Endothelial cell of umbilical vein (primary cell): ENCODE data around the gene KBTBD6. TPM values are rescaled to one million over a fixed set of nuclear protein-coding genes. Genes with fewer than 3 reads are reported as not detected.

Source experiments
- BruUV-seq: library from RNA; stranded (reverse); fragments of 400-500 nt; replicated peaks from 2 replicates; lab custom pipeline; 2021; lab: Mats Ljungman, UMichigan
- CTCF ChIA-PET: fragments of 300-600, 350-600 bp; sonication (Branson Sonifier 250); formaldehyde crosslinking; loops from one replicate; lab custom pipeline; 2021; ENCODE audit warnings: antibody characterized with exemption, inconsistent platforms; lab: Charles Lee
- POLR2A ChIA-PET: fragments of 300-600, 350-600 bp; sonication (Branson Sonifier 250); formaldehyde crosslinking; loops from one replicate; lab custom pipeline; 2021; ENCODE audit warnings: antibody characterized with exemption, inconsistent platforms; lab: Charles Lee
- DNase-seq: peaks from one replicate; pipeline ENCODE4 v3.0.0-alpha.2; 2011; ENCODE audit warnings: low read depth, low spot score
- FAIRE-seq: peaks from 2 replicates; lab custom pipeline; 2011; peaks lifted over from hg19 to GRCh38; lab: Jason Lieb, UNC
- H2AFZ ChIP-seq: 2 replicates; pipeline ENCODE4 v1.6.0; 2012; ENCODE audit warnings: low read depth, low read length, control low read depth, inconsistent platforms
- H3K27ac ChIP-seq: 2 replicates; pipeline ENCODE4 v1.5.1; 2011; ENCODE audit warnings: low read depth, mild to moderate bottlenecking, control low read depth, low read length, moderate library complexity; ENCODE audit not compliant: insufficient read depth
- H3K27me3 ChIP-seq, 2 experiments: 2 replicates each; pipeline versions ENCODE4 v1.6.0 to v1.6.1; 2011; ENCODE audit warnings: low read length in 2 of 2, mixed read lengths in 1 of 2; ENCODE audit not compliant: control insufficient read depth in 2 of 2, insufficient read depth in 2 of 2
- H3K36me3 ChIP-seq, 2 experiments: 2 replicates in 1 of 2; 3 replicates in 1 of 2; pipeline ENCODE4 v1.5.1; 2011; ENCODE audit warnings: low read length in 2 of 2, mild to moderate bottlenecking in 1 of 2, moderate library complexity in 1 of 2; ENCODE audit not compliant: control insufficient read depth in 2 of 2, insufficient read depth in 2 of 2; ENCODE audit errors: extremely low read depth in 1 of 2
- H3K4me1 ChIP-seq: 3 replicates; pipeline ENCODE4 v1.5.1; 2011; ENCODE audit warnings: mild to moderate bottlenecking, low read length; ENCODE audit not compliant: control insufficient read depth, insufficient read depth; ENCODE audit errors: extremely low read depth
- H3K4me2 ChIP-seq: 2 replicates; pipeline ENCODE4 v1.6.1; 2011; ENCODE audit warnings: low read length, control low read depth, mixed read lengths; ENCODE audit not compliant: insufficient read depth
- H3K4me3 ChIP-seq, 3 experiments: fragments of 200-600 bp in 1 of 3; sonication (generic), shearing (Covaris generic) in 1 of 3; replicated peaks in 1 of 3; 2 replicates each; pipeline ENCODE4 v1.5.1; 2011 to 2016; ENCODE audit warnings: control low read depth in 3 of 3, low read length in 3 of 3, mild to moderate bottlenecking in 2 of 3, inconsistent platforms in 1 of 3, low read depth in 1 of 3, moderate library complexity in 1 of 3; ENCODE audit not compliant: insufficient read depth in 1 of 3
- H3K79me2 ChIP-seq: 2 replicates; pipeline ENCODE4 v1.6.0; 2012; ENCODE audit warnings: low read length, inconsistent platforms; ENCODE audit not compliant: control insufficient read depth, insufficient read depth
- H3K9ac ChIP-seq: replicated peaks from 2 replicates; pipeline ENCODE3; 2011; ENCODE audit warnings: low read length, control low read depth; ENCODE audit not compliant: insufficient read depth; ENCODE audit errors: extremely low read depth
- H3K9me1 ChIP-seq: replicated peaks from 3 replicates; pipeline ENCODE4 v1.6.0; 2011; ENCODE audit warnings: mild to moderate bottlenecking, low read length; ENCODE audit not compliant: control insufficient read depth, insufficient read depth; ENCODE audit errors: extremely low read depth
- H3K9me3 ChIP-seq: replicated peaks from 2 replicates; pipeline ENCODE4 v1.5.1; 2012; ENCODE audit warnings: low read length, inconsistent platforms; ENCODE audit not compliant: control insufficient read depth, insufficient read depth
- H4K20me1 ChIP-seq: replicated peaks from 2 replicates; pipeline ENCODE3; 2011; ENCODE audit warnings: mild to moderate bottlenecking, low read length; ENCODE audit not compliant: control insufficient read depth, insufficient read depth; ENCODE audit errors: extremely low read depth
- CTCF ChIP-seq, 2 donors: IDR thresholded peaks; 1 replicate in 1 of 2; 2 replicates in 1 of 2; pipeline ENCODE4 v1.5.1; 2011; ENCODE audit warnings: low read length in 2 of 2, mild to moderate bottlenecking in 2 of 2, moderate library complexity in 2 of 2, control low read depth in 1 of 2, inconsistent platforms in 1 of 2, low read depth in 1 of 2; ENCODE audit not compliant: insufficient read depth in 1 of 2; ENCODE audit errors: extremely low read depth in 1 of 2
- EZH2 ChIP-seq: IDR thresholded peaks from 2 replicates; pipeline ENCODE4 v1.6.1; 2012; ENCODE audit warnings: borderline replicate concordance, low read depth, mild to moderate bottlenecking, moderate library complexity, low read length, inconsistent platforms; ENCODE audit not compliant: severe bottlenecking
- FOS ChIP-seq: IDR thresholded peaks from 2 replicates; pipeline ENCODE4 v1.6.1; 2011; ENCODE audit warnings: mild to moderate bottlenecking, low read length, moderate library complexity, borderline replicate concordance; ENCODE audit not compliant: insufficient read depth
- GATA2 ChIP-seq: IDR thresholded peaks from 2 replicates; pipeline ENCODE4 v1.7.0; 2011; ENCODE audit warnings: low read depth, mild to moderate bottlenecking, moderate library complexity, mixed read lengths, low read length; ENCODE audit not compliant: insufficient read length, insufficient read depth
- JUN ChIP-seq: IDR thresholded peaks from 2 replicates; pipeline ENCODE4 v1.6.1; 2011; ENCODE audit warnings: borderline replicate concordance, low read depth; ENCODE audit not compliant: insufficient read length, insufficient read depth
- MAX ChIP-seq: IDR thresholded peaks from 2 replicates; pipeline ENCODE4 v1.6.1; 2011; ENCODE audit not compliant: insufficient read depth, insufficient read length
- MYC ChIP-seq: IDR thresholded peaks from one replicate; pipeline ENCODE4 v1.6.1; 2011; ENCODE audit warnings: mild to moderate bottlenecking, low read depth, low read length
- POLR2A ChIP-seq: IDR thresholded peaks from 2 replicates; pipeline ENCODE4 v1.6.1; 2012; ENCODE audit warnings: low read depth, mild to moderate bottlenecking, control low read depth, low read length
- POLR2AphosphoS5 ChIP-seq: IDR thresholded peaks from 2 replicates; pipeline ENCODE4 v1.6.1; 2012; ENCODE audit warnings: low read depth, mild to moderate bottlenecking, control low read depth, low read length, moderate library complexity; ENCODE audit not compliant: insufficient read depth
- dilution Hi-C: fragments of 300-500 bp; cut with MboI; formaldehyde crosslinking; loops from one replicate; pipeline ENCODE4 v1.15.0; 2019; ENCODE audit warnings: low sequenced_read_pairs; ENCODE audit not compliant: extremely low pct_ligation_motif_present
- intact Hi-C: fragments of 100-400 bp; cut with micrococcal nuclease; formaldehyde crosslinking; loops from one replicate; pipeline ENCODE4 v1.10.0; 2022
- microRNA counts: library from miRNA; unstranded; fragments of <30 nt; microRNA quantifications from one replicate; lab custom pipeline; 2016
- microRNA-seq: library from miRNA; unstranded; fragments of <30 nt; microRNA quantifications from one replicate; pipeline ENCODE4 v1.2.0, GENCODE V29; 2021; ENCODE audit warnings: borderline number of aligned reads, borderline replicate concordance
- polyA plus RNA-seq, 4 experiments: library from polyadenylated mRNA; depleted of rRNA in 3 of 4; stranded (reverse) in 3 of 4; unstranded in 1 of 4; fragments of >200 nt; gene quantifications; 2 replicates each; pipeline versions ENCODE4 v1.2.1 to v1.2.3, GENCODE V29; 2011 to 2012; ENCODE audit warnings: missing spikeins in 1 of 4
- small RNA-seq: library from RNA; depleted of rRNA; stranded (forward); fragments of <200 nt; gene quantifications from one replicate; pipeline ENCODE3, GENCODE V24; 2012; ENCODE audit warnings: low replicate concordance, low read depth; ENCODE audit not compliant: insufficient read depth, insufficient read length
- total RNA-seq: library from RNA; stranded (reverse); gene quantifications from 2 replicates; pipeline ENCODE4 v1.2.3, GENCODE V29; 2021

Gene KBTBD6
- total and polyA plus RNA-seq, 2 donors (not counting 3 experiments of a cell fraction or from before 2014, with no cell fraction given), result 2.6 to 6.6 TPM

- BruUV-seq, result no TSS peak
- H3K27me3 ChIP-seq, result no peaks in the 10 kb centered on the region
- no peak overlapping the region for H3K27ac ChIP-seq
- no peak overlapping the region for H3K4me2 ChIP-seq
- H3K4me1 ChIP-seq, result peaks cover 9% of the 10 kb centered on the region
- dilution Hi-C loops (no loop called here), intact Hi-C loops (loop anchor here (10.0 kb wide), 1 partner anchor 115 kb away; the partner anchor contains the start of gene KBTBD7)
- CTCF ChIA-PET, result no interaction called here
- no peaks in the 10 kb centered on the region for H3K79me2 ChIP-seq
- H4K20me1 ChIP-seq, result no peaks in the 10 kb centered on the region
- POLR2A ChIA-PET, result no interaction called here
- TF ChIP-seq JUN (no peak), GATA2 (no peak), CTCF (IDR thresholded peaks at IDR 0.05; ENCODE audit: extremely low read depth in 1 of 2, insufficient read depth in 1 of 2, low read depth in 1 of 2, low read length in 2 of 2) (no peak), POLR2A (no peak), EZH2 (no peak), FOS (no peak), MAX (no peak), MYC (no peak), POLR2AphosphoS5 (no peak)
- no peak for FAIRE-seq
- H3K36me3 ChIP-seq, result peaks cover 10 to 17% of the 10 kb centered on the region in 2 experiments
- H2AFZ ChIP-seq, result no peak overlapping the region
- H3K9me1 ChIP-seq, result no peaks in the 10 kb centered on the region
- H3K4me3 ChIP-seq, result no peak overlapping the region
- no peak for DNase-seq
- no peak overlapping the region for H3K9ac ChIP-seq
- no peaks in the 10 kb centered on the region for H3K9me3 ChIP-seq
These were observed 52.9 kb downstream of the KBTBD6 start for GRCh38 chr13:41079725-41080124.

MicroRNA genes within 50 kb of the gene (microRNA counts, 767-probe panel; counts per million panel counts)
- microRNA hsa-miR-3168 (lab: Ali Mortazavi, UCI), result 723 counts per million, percentile 96 among the panel's probes with 10 or more counts

Small RNA genes within 50 kb of the gene (microRNA-seq; reads per million reads assigned to microRNA genes)
- not detected for gene MIR3168

Small RNA genes within 50 kb of the gene (small RNA-seq; reads per million reads assigned to genes)
- not detected for gene MIR3168
- gene RN7SL597P, result not detected

Other genes starting within 250 kb of the KBTBD6 start
- 61.2 and 62.5 TPM in 2 replicates for gene ELF1, start 113.5 kb downstream of the KBTBD6 start, total RNA-seq
- gene ELF1, start 113.5 kb downstream of the KBTBD6 start, polyA plus RNA-seq, result 28.6 and 31.8 TPM in 2 replicates
- gene WBP4, start 71.3 kb downstream of the KBTBD6 start, total RNA-seq, result 14.4 and 14.8 TPM in 2 replicates
- 2.5 and 4.3 TPM in 2 replicates for gene WBP4, start 71.3 kb downstream of the KBTBD6 start, polyA plus RNA-seq
- 3.1 and 4.4 TPM in 2 replicates for gene KBTBD7, start 61.8 kb upstream of the KBTBD6 start, total RNA-seq
- gene KBTBD7, start 61.8 kb upstream of the KBTBD6 start, polyA plus RNA-seq, result 2.1 TPM in 2 replicates
- gene MTRF1, start 130.8 kb upstream of the KBTBD6 start, total RNA-seq, result 13.3 and 16.3 TPM in 2 replicates
- gene MTRF1, start 130.8 kb upstream of the KBTBD6 start, polyA plus RNA-seq, result 6.5 and 8.0 TPM in 2 replicates
- 24.1 and 26.1 TPM in 2 replicates for gene NAA16, start 178.5 kb upstream of the KBTBD6 start, total RNA-seq
- gene NAA16, start 178.5 kb upstream of the KBTBD6 start, polyA plus RNA-seq, result 5.7 and 8.6 TPM in 2 replicates